HepG2 (cell line): ENCODE data around the gene MORN1. TPM values are rescaled to one million over a fixed set of nuclear protein-coding genes. Genes with fewer than 3 reads are reported as not detected.

Source experiments
- ATAC-seq: fragments of 200-7000 bp; cut with Tn5 transposase; 3 replicates; pipeline ENCODE4 v1.9.1; 2020; ENCODE audit warnings: mild to moderate bottlenecking, moderate library complexity
- BruUV-seq: library from RNA; stranded (reverse); fragments of 400-500 nt; replicated peaks from 2 replicates; lab custom pipeline; 2021; lab: Mats Ljungman, UMichigan
- CTCF ChIA-PET: fragments of 300-600 bp; formaldehyde crosslinking; extraction: SDS; loops from one replicate; lab custom pipeline; 2021; ENCODE audit warnings: low total read pairs, inconsistent platforms, low intra/inter-chr PET ratio; lab: Yijun Ruan, JAX
- POLR2A ChIA-PET: fragments of 350-600 bp; sonication (Branson Sonifier 250); formaldehyde crosslinking; loops from one replicate; lab custom pipeline; 2020; ENCODE audit warnings: antibody characterized with exemption, inconsistent platforms; lab: Yijun Ruan, JAX
- DNase-seq: peaks from one replicate; pipeline ENCODE4 v3.0.0-alpha.2; 2015; ENCODE audit warnings: low spot score
- FAIRE-seq: peaks from 3 replicates; lab custom pipeline; 2011; peaks lifted over from hg19 to GRCh38; lab: Jason Lieb, UNC
- H2AFZ ChIP-seq: one replicate; pipeline ENCODE4 v1.6.1; 2011; ENCODE audit warnings: low read length, inconsistent platforms
- H3K27ac ChIP-seq: fragments of 300-600 bp; 3 replicates; pipeline ENCODE4 v1.8.0; 2011; ENCODE audit warnings: mixed run types, mild to moderate bottlenecking, mixed read lengths, low read length, inconsistent platforms; ENCODE audit not compliant: insufficient read depth; ENCODE audit errors: extremely low read length
- H3K27me3 ChIP-seq, 2 experiments: fragments of 200-600 bp in 1 of 2; 2 replicates in 1 of 2; 3 replicates in 1 of 2; pipeline versions ENCODE4 v1.6.0 to v1.8.0; 2011; ENCODE audit warnings: low read length in 2 of 2, mild to moderate bottlenecking in 2 of 2, moderate library complexity in 2 of 2, inconsistent platforms in 1 of 2; ENCODE audit not compliant: insufficient read depth in 2 of 2, control insufficient read depth in 1 of 2
- H3K36me3 ChIP-seq, 2 experiments: fragments of 200-600 bp in 1 of 2; replicated peaks in 1 of 2; 2 replicates in 1 of 2; 3 replicates in 1 of 2; pipeline versions ENCODE4 v1.5.1 to v1.8.0; 2011; ENCODE audit warnings: low read length in 2 of 2, inconsistent platforms in 1 of 2; ENCODE audit not compliant: insufficient read depth in 2 of 2, control insufficient read depth in 1 of 2
- H3K4me1 ChIP-seq: 2 replicates; pipeline ENCODE4 v1.5.1; 2012; ENCODE audit warnings: low read length, inconsistent platforms; ENCODE audit not compliant: insufficient read depth
- H3K4me2 ChIP-seq: 2 replicates; pipeline ENCODE4 v1.6.0; 2011; ENCODE audit warnings: low read depth, low read length, inconsistent platforms
- H3K4me3 ChIP-seq, 3 experiments: fragments of 200-600 bp in 1 of 3; sonication (generic), shearing (Covaris generic) in 1 of 3; replicated peaks in 1 of 3; 2 replicates each; pipeline ENCODE4 v1.5.1; 2011 to 2016; ENCODE audit warnings: low read length in 3 of 3, inconsistent platforms in 2 of 3, low read depth in 2 of 3, mild to moderate bottlenecking in 2 of 3, control low read depth in 1 of 3, mixed read lengths in 1 of 3; ENCODE audit not compliant: insufficient read depth in 1 of 3
- H3K79me2 ChIP-seq: one replicate; pipeline ENCODE4 v1.6.1; 2011; ENCODE audit warnings: low read length, inconsistent platforms; ENCODE audit not compliant: insufficient read depth
- H3K9ac ChIP-seq: 2 replicates; pipeline ENCODE4 v1.6.0; 2011; ENCODE audit warnings: mild to moderate bottlenecking, low read depth, low read length, inconsistent platforms; ENCODE audit not compliant: insufficient read depth
- H3K9me3 ChIP-seq: 2 replicates; pipeline ENCODE4 v1.5.1; 2012; ENCODE audit warnings: mild to moderate bottlenecking, low read length
- H4K20me1 ChIP-seq: 2 replicates; pipeline ENCODE4 v1.6.0; 2011; ENCODE audit warnings: inconsistent platforms, mild to moderate bottlenecking, low read length, moderate library complexity; ENCODE audit not compliant: insufficient read depth
- ATM ChIP-seq: fragments of 450-650 bp; IDR thresholded peaks from 2 replicates; pipeline ENCODE4 v1.7.1; 2017; ENCODE audit warnings: mild to moderate bottlenecking, borderline replicate concordance
- HCFC1 ChIP-seq: fragments of 150-350 bp; IDR thresholded peaks from 2 replicates; pipeline ENCODE4 v1.6.1; 2014; ENCODE audit warnings: low read depth, low read length
- KLF15 ChIP-seq: sonication (generic); formaldehyde crosslinking; IDR thresholded peaks from 2 replicates; pipeline ENCODE4 v1.8.1; 2023; ENCODE audit warnings: borderline replicate concordance, mild to moderate bottlenecking, inconsistent platforms, missing genetic modification reagents, mixed read lengths
- SP2 ChIP-seq: sonication (generic); formaldehyde crosslinking; IDR thresholded peaks from 2 replicates; pipeline ENCODE4 v1.5.1; 2020; ENCODE audit warnings: mild to moderate bottlenecking, missing genetic modification reagents
- TRIM24 ChIP-seq: sonication (generic); formaldehyde crosslinking; IDR thresholded peaks from 2 replicates; pipeline ENCODE4 v1.8.0; 2022; ENCODE audit warnings: mild to moderate bottlenecking, missing genetic modification reagents
- ZNF30 ChIP-seq: sonication (generic); formaldehyde crosslinking; IDR thresholded peaks from 2 replicates; pipeline ENCODE4 v1.5.0; 2020; ENCODE audit warnings: mild to moderate bottlenecking, missing genetic modification reagents
- ZNF513 ChIP-seq: sonication (generic); formaldehyde crosslinking; conservative IDR thresholded peaks from 2 replicates; pipeline ENCODE4 v1.5.0; 2020; ENCODE audit warnings: missing genetic modification reagents
- ZSCAN25 ChIP-seq: sonication (generic); formaldehyde crosslinking; IDR thresholded peaks from 2 replicates; pipeline ENCODE4 v1.8.0; 2022; ENCODE audit warnings: mild to moderate bottlenecking, missing genetic modification reagents
- WGBS: methylation state at CpG from one replicate; pipeline ENCODE4 v1.1.6; 2017; ENCODE audit warnings: low lambda C conversion rate; 5-methylcytosine and 5-hydroxymethylcytosine counted together
- in situ Hi-C: cut with HindIII; loops from 2 replicates; pipeline ENCODE4 v1.10.0; 2017; ENCODE audit warnings: low pct_unique_long_range_greater_than_20kb; ENCODE audit not compliant: extremely low pct_ligation_motif_present
- intact Hi-C: fragments of 100-400 bp; cut with micrococcal nuclease; formaldehyde crosslinking; loops from one replicate; pipeline ENCODE4 v1.10.0; 2022; ENCODE audit not compliant: unreplicated experiment
- polyA plus RNA-seq, 8 experiments: library from polyadenylated mRNA; depleted of rRNA in 3 of 8; stranded (reverse) in 7 of 8; unstranded in 1 of 8; fragments of >200 nt; fragmentation: Illumina TruSeq in 4 of 8; extraction: Trizol in 4 of 8; gene quantifications; 2 replicates each; pipeline versions ENCODE4 v1.2.1 to v1.2.3, GENCODE V29; 2011 to 2016; ENCODE audit warnings: low read depth in 4 of 8, missing spikeins in 1 of 8, mixed read lengths in 1 of 8; ENCODE audit not compliant: insufficient read depth in 1 of 8
- total RNA-seq, 5 experiments: library from RNA; depleted of rRNA; stranded (reverse); fragments of >200 nt; fragmentation: Illumina TruSeq; extraction: Trizol; gene quantifications; 2 replicates each; pipeline ENCODE4 v1.2.3, GENCODE V29; 2016; ENCODE audit warnings: low read depth in 1 of 5
- TF ChIP-seq, protein P1 (sequence below): sonication (generic); formaldehyde crosslinking; IDR thresholded peaks from 2 replicates; pipeline ENCODE4 v1.4.0; 2020; ENCODE audit warnings: mild to moderate bottlenecking, missing genetic modification reagents
- TF ChIP-seq, protein P2 (sequence below): sonication (generic); formaldehyde crosslinking; IDR thresholded peaks from 2 replicates; pipeline ENCODE4 v1.4.0; 2020; ENCODE audit warnings: missing genetic modification reagents
- TF ChIP-seq, protein P3 (sequence below): IDR thresholded peaks from 2 replicates; pipeline ENCODE4 v1.4.0; 2020; ENCODE audit warnings: mild to moderate bottlenecking, missing genetic modification reagents

MORN1 gene
- total and polyA plus RNA-seq, 2 of the 13 experiments (the other 11 are each of a cell fraction or from before 2014, with no cell fraction given) = 3.1 to 6.5 TPM

DNA sequence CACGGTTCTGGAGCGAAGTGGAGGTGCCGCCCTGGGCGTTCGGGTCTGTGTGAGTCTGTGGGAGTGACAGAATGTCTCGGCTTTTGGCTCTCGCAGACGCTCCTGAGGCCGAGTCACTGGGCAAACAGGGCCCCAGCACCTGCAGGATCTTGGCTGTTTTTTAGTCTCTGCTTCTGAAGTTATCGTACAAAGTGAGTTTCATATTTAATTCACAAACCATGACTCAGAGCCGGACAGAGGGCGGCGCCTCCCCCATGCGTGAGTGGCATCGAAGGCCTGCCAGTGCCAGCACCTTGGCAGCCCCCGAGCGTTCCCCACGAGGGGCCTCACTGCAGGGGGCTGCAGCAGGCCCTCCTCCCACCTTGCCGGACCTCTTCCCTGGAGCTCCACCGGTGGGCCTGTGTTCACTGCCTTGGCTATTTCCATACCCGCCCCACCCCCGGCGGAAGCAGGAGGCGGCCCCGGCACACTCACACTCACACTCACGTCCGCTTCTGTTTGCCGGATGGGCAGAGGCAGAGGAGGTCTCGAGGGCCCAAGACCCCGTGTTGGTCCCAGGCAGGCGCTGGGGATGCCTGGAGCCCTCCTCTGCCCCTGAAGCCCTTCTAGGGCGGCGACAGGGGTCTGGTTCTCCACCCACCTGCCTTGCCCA lies 56.3 kb downstream of the MORN1 start:
- Histone ChIP-seq H3K27ac (no peak overlapping the region), H3K4me1 (peaks cover 14% of the 10 kb centered on the region), H3K4me3 (no peak overlapping the region), H3K9me3 (no peaks in the 10 kb centered on the region), H3K27me3 (peaks cover 19 to 91% of the 10 kb centered on the region in 2 experiments), H3K9ac (no peak overlapping the region), H2AFZ (no peak overlapping the region), H4K20me1 (no peaks in the 10 kb centered on the region), H3K4me2 (no peak overlapping the region), H3K36me3 (no peaks in the 10 kb centered on the region), H3K79me2 (no peaks in the 10 kb centered on the region)
- no peak for DNase-seq
- intact Hi-C loops (no loop called here), in situ Hi-C loops (no loop called here)
- no TSS peak for BruUV-seq
- TF ChIP-seq HCFC1 = no peak
- no peak for TF ChIP-seq ATM
- no peak for TF ChIP-seq KLF15 (CRISPR knock-in tag)
- no peak for TF ChIP-seq ZSCAN25
- TF ChIP-seq, protein P1, sequence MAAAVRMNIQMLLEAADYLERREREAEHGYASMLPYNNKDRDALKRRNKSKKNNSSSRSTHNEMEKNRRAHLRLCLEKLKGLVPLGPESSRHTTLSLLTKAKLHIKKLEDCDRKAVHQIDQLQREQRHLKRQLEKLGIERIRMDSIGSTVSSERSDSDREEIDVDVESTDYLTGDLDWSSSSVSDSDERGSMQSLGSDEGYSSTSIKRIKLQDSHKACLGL = no peak
- no peak for TF ChIP-seq ZNF513
- TF ChIP-seq TRIM24 (CRISPR knock-in tag) = no peak
- TF ChIP-seq, protein P2, sequence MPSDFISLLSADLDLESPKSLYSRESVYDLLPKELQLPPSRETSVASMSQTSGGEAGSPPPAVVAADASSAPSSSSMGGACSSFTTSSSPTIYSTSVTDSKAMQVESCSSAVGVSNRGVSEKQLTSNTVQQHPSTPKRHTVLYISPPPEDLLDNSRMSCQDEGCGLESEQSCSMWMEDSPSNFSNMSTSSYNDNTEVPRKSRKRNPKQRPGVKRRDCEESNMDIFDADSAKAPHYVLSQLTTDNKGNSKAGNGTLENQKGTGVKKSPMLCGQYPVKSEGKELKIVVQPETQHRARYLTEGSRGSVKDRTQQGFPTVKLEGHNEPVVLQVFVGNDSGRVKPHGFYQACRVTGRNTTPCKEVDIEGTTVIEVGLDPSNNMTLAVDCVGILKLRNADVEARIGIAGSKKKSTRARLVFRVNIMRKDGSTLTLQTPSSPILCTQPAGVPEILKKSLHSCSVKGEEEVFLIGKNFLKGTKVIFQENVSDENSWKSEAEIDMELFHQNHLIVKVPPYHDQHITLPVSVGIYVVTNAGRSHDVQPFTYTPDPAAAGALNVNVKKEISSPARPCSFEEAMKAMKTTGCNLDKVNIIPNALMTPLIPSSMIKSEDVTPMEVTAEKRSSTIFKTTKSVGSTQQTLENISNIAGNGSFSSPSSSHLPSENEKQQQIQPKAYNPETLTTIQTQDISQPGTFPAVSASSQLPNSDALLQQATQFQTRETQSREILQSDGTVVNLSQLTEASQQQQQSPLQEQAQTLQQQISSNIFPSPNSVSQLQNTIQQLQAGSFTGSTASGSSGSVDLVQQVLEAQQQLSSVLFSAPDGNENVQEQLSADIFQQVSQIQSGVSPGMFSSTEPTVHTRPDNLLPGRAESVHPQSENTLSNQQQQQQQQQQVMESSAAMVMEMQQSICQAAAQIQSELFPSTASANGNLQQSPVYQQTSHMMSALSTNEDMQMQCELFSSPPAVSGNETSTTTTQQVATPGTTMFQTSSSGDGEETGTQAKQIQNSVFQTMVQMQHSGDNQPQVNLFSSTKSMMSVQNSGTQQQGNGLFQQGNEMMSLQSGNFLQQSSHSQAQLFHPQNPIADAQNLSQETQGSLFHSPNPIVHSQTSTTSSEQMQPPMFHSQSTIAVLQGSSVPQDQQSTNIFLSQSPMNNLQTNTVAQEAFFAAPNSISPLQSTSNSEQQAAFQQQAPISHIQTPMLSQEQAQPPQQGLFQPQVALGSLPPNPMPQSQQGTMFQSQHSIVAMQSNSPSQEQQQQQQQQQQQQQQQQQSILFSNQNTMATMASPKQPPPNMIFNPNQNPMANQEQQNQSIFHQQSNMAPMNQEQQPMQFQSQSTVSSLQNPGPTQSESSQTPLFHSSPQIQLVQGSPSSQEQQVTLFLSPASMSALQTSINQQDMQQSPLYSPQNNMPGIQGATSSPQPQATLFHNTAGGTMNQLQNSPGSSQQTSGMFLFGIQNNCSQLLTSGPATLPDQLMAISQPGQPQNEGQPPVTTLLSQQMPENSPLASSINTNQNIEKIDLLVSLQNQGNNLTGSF (CRISPR knock-in tag) = no peak
- TF ChIP-seq, protein P3, sequence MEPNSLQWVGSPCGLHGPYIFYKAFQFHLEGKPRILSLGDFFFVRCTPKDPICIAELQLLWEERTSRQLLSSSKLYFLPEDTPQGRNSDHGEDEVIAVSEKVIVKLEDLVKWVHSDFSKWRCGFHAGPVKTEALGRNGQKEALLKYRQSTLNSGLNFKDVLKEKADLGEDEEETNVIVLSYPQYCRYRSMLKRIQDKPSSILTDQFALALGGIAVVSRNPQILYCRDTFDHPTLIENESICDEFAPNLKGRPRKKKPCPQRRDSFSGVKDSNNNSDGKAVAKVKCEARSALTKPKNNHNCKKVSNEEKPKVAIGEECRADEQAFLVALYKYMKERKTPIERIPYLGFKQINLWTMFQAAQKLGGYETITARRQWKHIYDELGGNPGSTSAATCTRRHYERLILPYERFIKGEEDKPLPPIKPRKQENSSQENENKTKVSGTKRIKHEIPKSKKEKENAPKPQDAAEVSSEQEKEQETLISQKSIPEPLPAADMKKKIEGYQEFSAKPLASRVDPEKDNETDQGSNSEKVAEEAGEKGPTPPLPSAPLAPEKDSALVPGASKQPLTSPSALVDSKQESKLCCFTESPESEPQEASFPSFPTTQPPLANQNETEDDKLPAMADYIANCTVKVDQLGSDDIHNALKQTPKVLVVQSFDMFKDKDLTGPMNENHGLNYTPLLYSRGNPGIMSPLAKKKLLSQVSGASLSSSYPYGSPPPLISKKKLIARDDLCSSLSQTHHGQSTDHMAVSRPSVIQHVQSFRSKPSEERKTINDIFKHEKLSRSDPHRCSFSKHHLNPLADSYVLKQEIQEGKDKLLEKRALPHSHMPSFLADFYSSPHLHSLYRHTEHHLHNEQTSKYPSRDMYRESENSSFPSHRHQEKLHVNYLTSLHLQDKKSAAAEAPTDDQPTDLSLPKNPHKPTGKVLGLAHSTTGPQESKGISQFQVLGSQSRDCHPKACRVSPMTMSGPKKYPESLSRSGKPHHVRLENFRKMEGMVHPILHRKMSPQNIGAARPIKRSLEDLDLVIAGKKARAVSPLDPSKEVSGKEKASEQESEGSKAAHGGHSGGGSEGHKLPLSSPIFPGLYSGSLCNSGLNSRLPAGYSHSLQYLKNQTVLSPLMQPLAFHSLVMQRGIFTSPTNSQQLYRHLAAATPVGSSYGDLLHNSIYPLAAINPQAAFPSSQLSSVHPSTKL (CRISPR knock-in tag) = no peak
- no peak for TF ChIP-seq SP2 (CRISPR knock-in tag)
- no peak for TF ChIP-seq ZNF30 (CRISPR knock-in tag)
- ChIA-PET POLR2A (no interaction called here), CTCF (no interaction called here)
- no peak for FAIRE-seq
- WGBS = 40% methylated on average over 19 of the region's 33 CpGs
- ATAC-seq = no peak
